ENCODE data around the gene BLTP3B. TPM values are rescaled to one million over a fixed set of nuclear protein-coding genes. Genes with fewer than 3 reads are reported as not detected.
A peak's percentile ranks its signal among the peaks of the same experiment; 100 is the strongest.

Gene BLTP3B
- total and polyA plus RNA-seq, 2 of the 13 experiments (the other 11 are each of a cell fraction or from before 2014, with no cell fraction given), result 15.6 to 24.4 TPM

GRCh38 chr12:100141998-100142850 lies 450 bp downstream of the BLTP3B start (continued):
- peak; percentile 92 for TF ChIP-seq FOXA3 (CRISPR knock-in tag; IDR thresholded peaks at IDR 0.05)
- TF ChIP-seq RAD51 (IDR thresholded peaks at IDR 0.05; ENCODE audit: borderline replicate concordance), result no peak
- no peak for TF ChIP-seq TCF7L2 (IDR thresholded peaks at IDR 0.05; ENCODE audit: low read depth, low read length)
- TF ChIP-seq HOXA3 (CRISPR knock-in tag; IDR thresholded peaks at IDR 0.05), result no peak; the same call in 1 of the 2 replicates
- TF ChIP-seq, protein P1, sequence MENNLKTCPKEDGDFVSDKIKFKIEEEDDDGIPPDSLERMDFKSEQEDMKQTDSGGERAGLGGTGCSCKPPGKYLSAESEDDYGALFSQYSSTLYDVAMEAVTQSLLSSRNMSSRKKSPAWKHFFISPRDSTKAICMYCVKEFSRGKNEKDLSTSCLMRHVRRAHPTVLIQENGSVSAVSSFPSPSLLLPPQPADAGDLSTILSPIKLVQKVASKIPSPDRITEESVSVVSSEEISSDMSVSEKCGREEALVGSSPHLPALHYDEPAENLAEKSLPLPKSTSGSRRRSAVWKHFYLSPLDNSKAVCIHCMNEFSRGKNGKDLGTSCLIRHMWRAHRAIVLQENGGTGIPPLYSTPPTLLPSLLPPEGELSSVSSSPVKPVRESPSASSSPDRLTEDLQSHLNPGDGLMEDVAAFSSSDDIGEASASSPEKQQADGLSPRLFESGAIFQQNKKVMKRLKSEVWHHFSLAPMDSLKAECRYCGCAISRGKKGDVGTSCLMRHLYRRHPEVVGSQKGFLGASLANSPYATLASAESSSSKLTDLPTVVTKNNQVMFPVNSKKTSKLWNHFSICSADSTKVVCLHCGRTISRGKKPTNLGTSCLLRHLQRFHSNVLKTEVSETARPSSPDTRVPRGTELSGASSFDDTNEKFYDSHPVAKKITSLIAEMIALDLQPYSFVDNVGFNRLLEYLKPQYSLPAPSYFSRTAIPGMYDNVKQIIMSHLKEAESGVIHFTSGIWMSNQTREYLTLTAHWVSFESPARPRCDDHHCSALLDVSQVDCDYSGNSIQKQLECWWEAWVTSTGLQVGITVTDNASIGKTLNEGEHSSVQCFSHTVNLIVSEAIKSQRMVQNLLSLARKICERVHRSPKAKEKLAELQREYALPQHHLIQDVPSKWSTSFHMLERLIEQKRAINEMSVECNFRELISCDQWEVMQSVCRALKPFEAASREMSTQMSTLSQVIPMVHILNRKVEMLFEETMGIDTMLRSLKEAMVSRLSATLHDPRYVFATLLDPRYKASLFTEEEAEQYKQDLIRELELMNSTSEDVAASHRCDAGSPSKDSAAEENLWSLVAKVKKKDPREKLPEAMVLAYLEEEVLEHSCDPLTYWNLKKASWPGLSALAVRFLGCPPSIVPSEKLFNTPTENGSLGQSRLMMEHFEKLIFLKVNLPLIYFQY (CRISPR knock-in tag; IDR thresholded peaks at IDR 0.05; ENCODE audit: borderline replicate concordance), result 0 out of 2 replicates have a peak, but pooled peaks have one; percentile 38
- TF ChIP-seq IRF2 (CRISPR knock-in tag; IDR thresholded peaks at IDR 0.05), result no peak
- peak; percentile 6 for TF ChIP-seq MAX (IDR thresholded peaks at IDR 0.05)
- TF ChIP-seq SKI (IDR thresholded peaks at IDR 0.05; ENCODE audit: partially characterized antibody), result peak; percentile 51
- TF ChIP-seq HMG20B (CRISPR knock-in tag; conservative IDR thresholded peaks at IDR 0.05), result peak; percentile 98
- TF ChIP-seq FOXO4 (CRISPR knock-in tag; conservative IDR thresholded peaks at IDR 0.05), result no peak
- TF ChIP-seq ZNF225 (CRISPR knock-in tag; IDR thresholded peaks at IDR 0.05), result peak; percentile 59; the same call in 1 of the 2 replicates
- TF ChIP-seq FLYWCH1 (CRISPR knock-in tag; IDR thresholded peaks at IDR 0.05), result no peak
- TF ChIP-seq SMAD9 (CRISPR knock-in tag; IDR thresholded peaks at IDR 0.05), result no peak
- no peak; the same call in 1 of the 2 replicates for TF ChIP-seq SRY (CRISPR knock-in tag; IDR thresholded peaks at IDR 0.05)
- TF ChIP-seq CCAR2 (optimal IDR thresholded peaks at IDR 0.05; ENCODE audit: low read depth, low read length), result no peak
- TF ChIP-seq, protein P2, sequence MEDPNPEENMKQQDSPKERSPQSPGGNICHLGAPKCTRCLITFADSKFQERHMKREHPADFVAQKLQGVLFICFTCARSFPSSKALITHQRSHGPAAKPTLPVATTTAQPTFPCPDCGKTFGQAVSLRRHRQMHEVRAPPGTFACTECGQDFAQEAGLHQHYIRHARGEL (CRISPR knock-in tag; IDR thresholded peaks at IDR 0.05), result no peak
- TF ChIP-seq DPF2 (CRISPR knock-in tag; IDR thresholded peaks at IDR 0.05; ENCODE audit: borderline replicate concordance, low read depth), result no peak
- no peak for TF ChIP-seq ZNF766 (CRISPR knock-in tag; IDR thresholded peaks at IDR 0.05; ENCODE audit: borderline replicate concordance)
- TF ChIP-seq CBX5 (CRISPR knock-in tag; IDR thresholded peaks at IDR 0.05; ENCODE audit: borderline replicate concordance), result no peak
- TF ChIP-seq, protein P3, sequence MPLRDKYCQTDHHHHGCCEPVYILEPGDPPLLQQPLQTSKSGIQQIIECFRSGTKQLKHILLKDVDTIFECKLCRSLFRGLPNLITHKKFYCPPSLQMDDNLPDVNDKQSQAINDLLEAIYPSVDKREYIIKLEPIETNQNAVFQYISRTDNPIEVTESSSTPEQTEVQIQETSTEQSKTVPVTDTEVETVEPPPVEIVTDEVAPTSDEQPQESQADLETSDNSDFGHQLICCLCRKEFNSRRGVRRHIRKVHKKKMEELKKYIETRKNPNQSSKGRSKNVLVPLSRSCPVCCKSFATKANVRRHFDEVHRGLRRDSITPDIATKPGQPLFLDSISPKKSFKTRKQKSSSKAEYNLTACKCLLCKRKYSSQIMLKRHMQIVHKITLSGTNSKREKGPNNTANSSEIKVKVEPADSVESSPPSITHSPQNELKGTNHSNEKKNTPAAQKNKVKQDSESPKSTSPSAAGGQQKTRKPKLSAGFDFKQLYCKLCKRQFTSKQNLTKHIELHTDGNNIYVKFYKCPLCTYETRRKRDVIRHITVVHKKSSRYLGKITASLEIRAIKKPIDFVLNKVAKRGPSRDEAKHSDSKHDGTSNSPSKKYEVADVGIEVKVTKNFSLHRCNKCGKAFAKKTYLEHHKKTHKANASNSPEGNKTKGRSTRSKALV (CRISPR knock-in tag; IDR thresholded peaks at IDR 0.05), result no peak
- TF ChIP-seq ZBTB7A (CRISPR knock-in tag; IDR thresholded peaks at IDR 0.05), result no peak

Data from HepG2 (cell line).